Effector CD8-positive, alpha-beta T cell (primary cell): Measurements from ENCODE around the gene PPP4R2.
A peak's percentile ranks its signal among the peaks of the same experiment; 100 is the strongest.
"Not testable (repeated sequence)": the region's sequence is repeated elsewhere in the genome, so short reads cannot be mapped to it uniquely, and the experiment has no call there.

ENCODE experiments used
- DNase-seq: peaks from one replicate; lab custom pipeline; 2025; lab: John Stamatoyannopoulos, UW

Gene PPP4R2

GRCh38 chr3:72977060-72977808 lies 19.4 kb upstream of the PPP4R2 start:
- DNase-seq: no peak

GRCh38 chr3:72982609-72983366 lies 13.8 kb upstream of the PPP4R2 start:
- DNase-seq: no peak

DNA sequence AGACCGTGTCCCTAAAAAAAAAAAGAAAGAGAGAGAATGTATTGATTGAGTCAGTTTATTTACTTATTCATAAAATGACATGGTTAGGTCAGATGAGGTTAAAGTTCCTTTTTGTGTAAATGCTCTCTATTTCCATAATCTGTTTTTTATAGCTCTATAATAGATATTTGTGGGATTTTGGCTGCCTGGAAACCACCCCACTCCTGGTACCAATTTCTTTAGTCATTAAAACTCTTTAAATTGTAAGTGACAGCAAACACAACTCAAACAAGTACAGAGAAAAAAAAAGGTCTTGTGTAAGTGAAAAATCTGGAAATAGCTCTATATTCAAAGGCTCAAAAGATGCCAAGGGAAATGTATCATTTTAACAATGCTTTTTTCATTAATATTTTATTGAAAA lies 11.0 kb upstream of the PPP4R2 start:
- no peak for DNase-seq

DNA sequence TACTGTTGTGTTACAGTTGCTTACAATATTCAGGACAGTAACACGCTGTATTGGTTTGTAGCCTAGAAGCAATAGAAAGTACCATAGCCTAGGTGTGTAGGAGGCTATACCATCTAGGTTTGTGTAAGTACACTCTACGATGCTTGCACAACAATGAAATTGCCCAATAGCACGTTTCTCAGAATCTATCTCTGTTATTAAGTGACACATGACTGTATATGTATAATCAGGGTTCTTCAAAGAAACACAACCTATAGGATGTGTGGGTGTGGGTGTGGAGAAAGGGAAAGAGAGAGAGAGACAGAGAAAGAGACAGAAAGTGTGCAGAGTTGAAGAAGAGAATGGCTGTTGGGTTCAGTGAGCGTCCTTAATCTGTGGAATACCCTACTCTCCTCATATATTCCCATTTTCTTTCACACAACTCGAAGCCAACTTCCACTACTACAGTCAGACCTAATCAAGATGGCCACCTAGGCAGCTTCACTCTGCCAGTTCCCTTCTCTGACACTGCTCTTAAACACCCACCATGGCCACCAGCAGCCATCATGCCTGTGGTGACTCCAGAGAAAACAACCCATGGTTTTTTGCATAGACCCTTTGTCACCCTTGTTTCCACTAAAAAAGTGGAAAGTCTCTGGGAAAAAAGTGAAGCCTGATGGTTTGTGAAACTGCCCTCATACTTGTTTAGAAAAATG lies 5.8 kb upstream of the PPP4R2 start:
- no peak for DNase-seq

DNA sequence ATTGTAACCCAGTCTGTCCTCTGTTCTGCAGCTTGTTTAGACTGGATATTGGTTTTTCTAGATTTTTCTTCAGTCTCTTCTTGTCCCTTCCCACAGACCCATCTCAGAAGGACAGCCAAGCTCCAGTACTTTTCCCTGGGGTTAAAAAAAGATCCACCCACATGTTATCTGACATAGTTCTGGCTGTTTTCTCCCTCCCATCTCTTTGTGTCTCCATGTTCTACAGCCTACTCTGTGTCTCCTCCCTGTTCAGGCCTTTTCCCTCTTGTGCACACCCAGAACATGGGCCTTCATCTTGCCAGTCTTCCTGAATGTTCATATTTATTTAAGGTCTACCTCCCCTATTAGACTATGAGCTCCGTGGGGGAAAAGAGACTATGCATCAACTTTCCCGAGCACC lies 5.1 kb upstream of the PPP4R2 start:
- DNase-seq: no peak

DNA sequence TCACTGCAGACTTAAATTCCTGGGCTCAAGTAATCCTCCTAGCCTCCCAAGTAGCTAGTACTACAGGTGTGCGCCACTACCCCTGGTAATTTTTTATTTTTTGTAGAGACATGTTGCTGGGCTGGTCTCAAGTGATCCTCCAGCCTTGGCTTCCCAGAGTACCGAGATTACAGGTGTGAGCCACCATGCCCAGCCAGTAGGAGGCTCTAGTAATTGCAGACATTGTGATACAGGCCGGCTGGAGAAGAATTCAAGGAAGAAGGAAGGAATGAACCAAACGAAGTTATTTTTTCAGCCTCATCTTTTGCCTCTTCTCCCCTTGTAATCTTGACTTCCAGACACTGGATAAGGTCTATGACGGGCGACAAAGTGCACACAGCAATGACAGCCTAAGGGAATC lies 3.2 kb upstream of the PPP4R2 start:
- no peak for DNase-seq

GRCh38 chr3:72995337-72995736 lies 1.3 kb upstream of the PPP4R2 start:
- no peak for DNase-seq

GRCh38 chr3:72996121-72996472 lies 514 bp upstream of the PPP4R2 start:
- no peak for DNase-seq

- DNase-seq: peak; percentile 56
These were observed 880 bp downstream of the PPP4R2 start for GRCh38 chr3:72997421-72997961.

- no peak for DNase-seq
These were observed 1.9 kb downstream of the PPP4R2 start for GRCh38 chr3:72998466-72998865.

DNA sequence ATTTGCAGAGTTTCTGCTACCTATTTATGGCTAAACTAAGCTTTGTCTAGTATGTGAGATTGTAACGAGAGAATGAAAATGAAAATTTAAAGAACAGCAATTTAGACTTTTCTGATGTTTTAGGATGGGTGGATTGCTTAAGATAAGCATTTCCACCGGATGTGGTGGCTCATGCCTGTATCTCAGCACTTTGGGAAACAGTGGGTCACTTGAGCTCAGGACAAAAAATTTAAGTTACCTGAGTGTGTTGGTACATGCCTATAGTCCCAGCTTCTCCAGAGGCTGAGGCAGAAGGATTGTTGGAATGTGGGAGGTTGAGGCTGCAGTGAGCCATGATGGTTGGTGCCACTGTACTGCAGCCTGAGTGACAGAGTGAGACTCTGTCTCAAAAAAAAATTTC lies 3.3 kb downstream of the PPP4R2 start:
- no peak for DNase-seq

GRCh38 chr3:73003050-73003449 lies 6.4 kb downstream of the PPP4R2 start:
- DNase-seq: not testable (repeated sequence)

DNA sequence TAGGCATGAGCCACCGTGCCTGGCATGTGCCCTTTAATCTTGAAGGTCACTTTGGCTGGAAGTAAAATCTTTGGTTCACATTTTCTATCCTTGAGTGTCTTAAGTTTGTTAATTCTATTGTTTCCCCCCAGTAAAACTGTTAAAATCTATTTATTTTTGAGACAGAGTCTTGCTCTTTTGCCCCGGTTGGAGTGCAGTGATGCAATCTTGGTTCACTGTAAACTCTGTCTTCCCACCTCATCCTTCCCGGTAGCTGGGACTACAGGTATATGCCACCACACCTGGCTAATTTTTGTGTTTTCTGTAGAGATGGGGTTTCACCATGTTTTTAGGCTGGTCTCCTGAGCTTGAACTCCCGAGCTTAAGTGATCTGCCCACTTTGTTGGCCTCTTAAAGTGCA lies 7.7 kb downstream of the PPP4R2 start:
- DNase-seq: no peak

DNA sequence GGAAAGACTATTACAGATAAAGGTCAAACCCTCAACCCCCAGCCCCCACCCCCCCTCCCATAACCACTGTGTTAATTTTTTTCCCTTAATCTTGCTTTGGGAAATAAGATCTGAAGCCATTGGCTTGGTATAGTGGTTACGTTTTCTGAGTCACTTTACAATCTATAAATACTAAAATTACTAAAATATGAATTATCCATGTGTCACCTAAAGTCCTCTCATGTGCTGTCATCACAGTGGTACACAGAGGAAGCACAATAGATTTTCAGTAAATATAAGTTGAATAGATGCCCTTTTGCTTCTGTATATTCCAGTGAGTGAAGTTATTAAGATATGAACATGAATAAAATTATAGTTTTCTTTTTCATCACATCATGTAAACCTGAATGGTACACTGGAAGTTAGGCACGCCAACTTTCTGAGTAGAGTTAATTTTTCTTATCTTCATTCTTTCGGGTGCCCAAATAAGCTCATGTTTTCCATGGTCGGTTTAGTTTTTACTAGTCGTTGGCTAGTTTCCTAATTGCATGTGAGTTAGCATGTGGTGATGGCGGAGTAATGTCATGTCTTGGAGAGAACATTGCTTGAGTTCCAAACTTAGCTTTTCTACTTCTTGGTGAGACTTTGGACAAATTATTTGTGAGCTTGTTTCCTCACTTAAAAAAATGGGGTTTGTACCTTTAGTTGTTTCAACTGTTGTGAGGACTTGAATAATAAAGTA lies 11.5 kb downstream of the PPP4R2 start:
- no peak for DNase-seq

DNA sequence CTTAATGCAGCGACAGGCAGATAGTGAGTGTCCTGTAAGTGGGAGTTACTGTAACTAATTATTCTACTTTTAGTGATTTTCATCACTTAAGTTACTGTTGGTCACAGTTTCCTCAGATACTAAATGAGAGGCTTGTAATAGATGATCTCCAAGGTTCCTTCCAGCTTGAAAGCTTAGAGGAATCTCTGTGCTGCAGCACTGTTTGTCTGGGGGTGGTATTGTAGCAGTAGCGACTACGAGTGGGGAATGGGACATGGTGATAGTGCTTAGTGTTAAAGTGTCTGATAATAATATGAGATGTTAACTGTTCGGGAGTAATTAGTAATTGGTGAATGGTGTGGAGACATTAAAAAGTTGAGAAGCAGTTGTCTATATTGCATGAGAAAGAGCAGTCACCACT lies 12.4 kb downstream of the PPP4R2 start:
- no peak for DNase-seq

DNA sequence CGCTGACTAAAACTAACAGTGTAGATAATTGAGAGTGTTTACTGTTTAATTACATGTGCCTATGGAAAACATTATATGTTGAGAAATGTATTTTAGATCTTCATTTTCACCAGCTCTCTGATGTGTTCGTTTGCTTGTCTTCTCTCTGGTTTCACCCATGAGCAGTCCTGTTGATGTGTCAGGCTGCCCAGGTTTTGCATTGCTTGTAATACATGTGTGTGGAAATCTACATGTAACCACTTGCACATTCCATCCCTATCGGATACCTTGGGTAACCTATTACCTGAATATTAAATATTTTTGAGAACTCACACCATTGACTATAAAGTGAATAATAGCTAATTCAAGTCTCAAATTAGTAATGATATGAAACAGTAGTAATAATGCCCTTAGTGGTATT lies 13.1 kb downstream of the PPP4R2 start:
- no peak for DNase-seq

- no peak for DNase-seq
These were observed 13.5 kb downstream of the PPP4R2 start for GRCh38 chr3:73010158-73010557.

- no peak for DNase-seq
These were observed 21.7 kb downstream of the PPP4R2 start for GRCh38 chr3:73018298-73018697.

- DNase-seq: no peak
These were observed 22.3 kb downstream of the PPP4R2 start for GRCh38 chr3:73018790-73019441.

- no peak for DNase-seq
These were observed 24.8 kb downstream of the PPP4R2 start for GRCh38 chr3:73021301-73021835.

DNA sequence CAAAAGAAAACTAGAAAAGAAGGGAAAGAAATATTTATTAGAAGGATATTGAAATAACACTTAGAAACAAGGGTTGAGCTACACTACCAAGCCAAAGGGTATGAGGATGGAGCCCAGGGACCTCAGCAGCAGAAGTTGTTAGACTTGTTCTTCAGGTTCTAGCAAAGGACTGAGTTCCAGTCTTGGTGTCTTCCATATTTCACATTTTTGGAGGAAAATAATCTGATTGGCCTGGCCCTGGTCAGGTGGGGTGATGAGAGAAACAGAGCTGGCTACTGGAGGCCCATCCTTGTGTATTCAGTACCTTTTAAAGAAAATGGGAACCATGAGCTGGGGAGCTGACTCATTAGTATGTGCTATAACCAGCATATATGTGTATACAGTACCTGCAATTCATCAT lies 28.2 kb downstream of the PPP4R2 start:
- DNase-seq: no peak
